H1 (cell line): ENCODE results near the gene TCEA3. TPM values are rescaled to one million over a fixed set of nuclear protein-coding genes. Genes with fewer than 3 reads are reported as not detected.

Experiments
- CTCF ChIA-PET: fragments of 300-600 bp; sonication (Branson Sonifier 250); formaldehyde crosslinking; loops from one replicate; lab custom pipeline; 2021; ENCODE audit not compliant: partially characterized antibody; lab: Charles Lee
- POLR2A ChIA-PET: fragments of 300-600 bp; sonication (Branson Sonifier 250); formaldehyde crosslinking; loops from one replicate; lab custom pipeline; 2021; ENCODE audit warnings: inconsistent platforms; ENCODE audit not compliant: partially characterized antibody; lab: Charles Lee
- DNase-seq, 2 experiments: peaks; one replicate each; pipeline versions ENCODE4 v3.0.0 to v3.0.0-alpha.2; 2010 to 2022; ENCODE audit warnings: low spot score in 2 of 2, low read depth in 1 of 2, mixed read lengths in 1 of 2
- FAIRE-seq: peaks from 2 replicates; lab custom pipeline; 2011; peaks lifted over from hg19 to GRCh38; lab: Jason Lieb, UNC
- H2AFZ ChIP-seq: 2 replicates; pipeline ENCODE4 v1.8.1; 2012; ENCODE audit warnings: low read length, inconsistent platforms
- H2AK5ac ChIP-seq: 2 replicates; pipeline ENCODE4 v1.6.1; 2013; ENCODE audit warnings: low read depth, low read length
- H2BK120ac ChIP-seq: replicated peaks from 2 replicates; pipeline ENCODE3; 2013; ENCODE audit warnings: low read depth, low read length, inconsistent platforms
- H2BK12ac ChIP-seq: 2 replicates; pipeline ENCODE4 v1.6.1; 2013; ENCODE audit warnings: low read depth, low read length
- H2BK15ac ChIP-seq: 2 replicates; pipeline ENCODE4 v1.6.1; 2013; ENCODE audit warnings: low read length
- H2BK20ac ChIP-seq: 2 replicates; pipeline ENCODE4 v1.6.1; 2013; ENCODE audit warnings: low read length
- H2BK5ac ChIP-seq: 2 replicates; pipeline ENCODE4 v1.6.1; 2013; ENCODE audit warnings: low read depth, low read length
- H3K14ac ChIP-seq: 2 replicates; pipeline ENCODE4 v1.6.1; 2013; ENCODE audit warnings: inconsistent platforms; ENCODE audit not compliant: insufficient read length
- H3K18ac ChIP-seq: 2 replicates; pipeline ENCODE4 v1.6.1; 2013; ENCODE audit warnings: low read length; ENCODE audit errors: extremely low read depth
- H3K23ac ChIP-seq: 2 replicates; pipeline ENCODE4 v1.6.1; 2013; ENCODE audit warnings: inconsistent platforms; ENCODE audit not compliant: insufficient read length
- H3K23me2 ChIP-seq: 2 replicates; pipeline ENCODE4 v1.6.1; 2013; ENCODE audit warnings: low read depth, low read length
- H3K27ac ChIP-seq: 2 replicates; pipeline ENCODE4 v1.6.1; 2011; ENCODE audit warnings: low read depth, low read length, inconsistent platforms
- H3K27me3 ChIP-seq, 4 experiments: replicated peaks in 1 of 4; 1 replicate in 1 of 4; 2 replicates in 3 of 4; pipeline versions ENCODE4 v1.6.1 to v1.8.1; 2011 to 2013; ENCODE audit warnings: low read length in 3 of 4, mild to moderate bottlenecking in 3 of 4, inconsistent platforms in 2 of 4, mixed read lengths in 2 of 4, moderate library complexity in 1 of 4; ENCODE audit not compliant: control insufficient read depth in 3 of 4, insufficient read depth in 3 of 4; ENCODE audit errors: extremely low read depth in 1 of 4
- H3K36me3 ChIP-seq, 4 experiments: 2 replicates each; pipeline versions ENCODE4 v1.6.1 to v1.8.1; 2011 to 2013; ENCODE audit warnings: mild to moderate bottlenecking in 4 of 4, low read length in 3 of 4, moderate library complexity in 2 of 4, control low read depth in 1 of 4, inconsistent platforms in 1 of 4; ENCODE audit not compliant: insufficient read depth in 4 of 4, control insufficient read depth in 2 of 4
- H3K4ac ChIP-seq: replicated peaks from 2 replicates; pipeline ENCODE3; 2013; ENCODE audit warnings: low read length, low read depth, mixed read lengths, inconsistent platforms; ENCODE audit not compliant: insufficient read length
- H3K4me1 ChIP-seq, 4 experiments: replicated peaks in 1 of 4; 1 replicate in 1 of 4; 2 replicates in 3 of 4; pipeline versions ENCODE4 v1.6.1 to v1.8.1; 2011 to 2013; ENCODE audit warnings: low read length in 3 of 4, inconsistent platforms in 2 of 4, mixed read lengths in 1 of 4; ENCODE audit not compliant: insufficient read depth in 4 of 4, control insufficient read depth in 3 of 4
- H3K4me2 ChIP-seq, 2 experiments: 2 replicates each; pipeline versions ENCODE4 v1.6.1 to v1.8.1; 2011 to 2013; ENCODE audit warnings: low read depth in 2 of 2, low read length in 2 of 2, control low read depth in 1 of 2, inconsistent platforms in 1 of 2, mild to moderate bottlenecking in 1 of 2; ENCODE audit not compliant: insufficient read depth in 1 of 2
- H3K4me3 ChIP-seq, 4 experiments: fragments of 200-600, 300-600 bp in 1 of 4; sonication (generic), shearing (Covaris generic), sonication (Bioruptor Twin) in 1 of 4; 2 replicates each; pipeline versions ENCODE4 v1.5.1 to v1.8.1; 2011 to 2016; ENCODE audit warnings: low read length in 4 of 4, low read depth in 3 of 4, control low read depth in 2 of 4, inconsistent platforms in 2 of 4, mild to moderate bottlenecking in 2 of 4, mixed read lengths in 1 of 4, moderate library complexity in 1 of 4; ENCODE audit not compliant: insufficient read depth in 2 of 4; ENCODE audit errors: extremely low read depth in 1 of 4
- H3K56ac ChIP-seq: replicated peaks from 2 replicates; pipeline ENCODE3; 2013; ENCODE audit warnings: low read depth, mild to moderate bottlenecking, mixed read lengths, low read length, inconsistent platforms; ENCODE audit not compliant: insufficient read length
- H3K79me1 ChIP-seq: 2 replicates; pipeline ENCODE4 v1.6.1; 2013; ENCODE audit warnings: low read depth, low read length, control low read depth
- H3K79me2 ChIP-seq, 2 experiments: 2 replicates each; pipeline versions ENCODE4 v1.6.1 to v1.8.1; 2012 to 2013; ENCODE audit warnings: low read length in 2 of 2, mild to moderate bottlenecking in 2 of 2, inconsistent platforms in 1 of 2; ENCODE audit not compliant: insufficient read depth in 2 of 2, control insufficient read depth in 1 of 2
- H3K9ac ChIP-seq, 4 experiments: replicated peaks in 1 of 4; 1 replicate in 1 of 4; 2 replicates in 3 of 4; pipeline versions ENCODE4 v1.6.1 to v1.8.1; 2011 to 2013; ENCODE audit warnings: low read depth in 3 of 4, low read length in 3 of 4, control low read depth in 2 of 4, mild to moderate bottlenecking in 2 of 4, moderate library complexity in 2 of 4, inconsistent platforms in 1 of 4; ENCODE audit errors: extremely low read depth in 1 of 4
- H3K9me3 ChIP-seq, 2 experiments: 2 replicates each; pipeline versions ENCODE4 v1.6.1 to v1.8.1; 2012 to 2013; ENCODE audit warnings: mild to moderate bottlenecking in 2 of 2, moderate library complexity in 2 of 2, control low read depth in 1 of 2, inconsistent platforms in 1 of 2, low read depth in 1 of 2, low read length in 1 of 2, mixed read lengths in 1 of 2; ENCODE audit not compliant: insufficient read depth in 2 of 2
- H4K20me1 ChIP-seq, 2 experiments: replicated peaks in 1 of 2; 2 replicates each; pipeline versions ENCODE3 to v1.8.1; 2011 to 2013; ENCODE audit warnings: inconsistent platforms in 2 of 2, low read length in 2 of 2, mild to moderate bottlenecking in 1 of 2; ENCODE audit not compliant: insufficient read depth in 2 of 2, control insufficient read depth in 1 of 2
- H4K5ac ChIP-seq: 2 replicates; pipeline ENCODE4 v1.6.1; 2013; ENCODE audit warnings: low read length, low read depth, mixed read lengths, inconsistent platforms; ENCODE audit not compliant: insufficient read length
- H4K8ac ChIP-seq: 2 replicates; pipeline ENCODE4 v1.8.0; 2013; ENCODE audit warnings: mild to moderate bottlenecking, moderate library complexity, low read length, inconsistent platforms; ENCODE audit not compliant: insufficient read depth; ENCODE audit errors: extremely low read depth
- H4K91ac ChIP-seq: replicated peaks from 2 replicates; pipeline ENCODE3; 2013; ENCODE audit warnings: low read length, mixed read lengths, inconsistent platforms; ENCODE audit not compliant: insufficient read length
- BACH1 ChIP-seq: IDR thresholded peaks from 2 replicates; pipeline ENCODE4 v1.6.1; 2012; ENCODE audit warnings: low read length, improper control_type of control experiment
- CEBPB ChIP-seq: IDR thresholded peaks from 2 replicates; pipeline ENCODE4 v1.6.1; 2012; ENCODE audit warnings: low read depth, low read length
- CHD1 ChIP-seq: IDR thresholded peaks from 2 replicates; pipeline ENCODE4 v1.6.1; 2012; ENCODE audit warnings: low read depth, low read length, improper control_type of control experiment
- EP300 ChIP-seq, 2 experiments: IDR thresholded peaks; 1 replicate in 1 of 2; 2 replicates in 1 of 2; pipeline ENCODE4 v1.6.1; 2011 to 2012; ENCODE audit warnings: low read depth in 2 of 2, low read length in 2 of 2, mild to moderate bottlenecking in 2 of 2, borderline replicate concordance in 1 of 2, inconsistent platforms in 1 of 2, moderate library complexity in 1 of 2
- FOSL1 ChIP-seq: IDR thresholded peaks from 2 replicates; pipeline ENCODE4 v1.6.1; 2011; ENCODE audit warnings: mild to moderate bottlenecking, low read depth, low read length, moderate library complexity; ENCODE audit not compliant: insufficient read depth
- HDAC6 ChIP-seq: IDR thresholded peaks from one replicate; pipeline ENCODE4 v1.7.1; 2012; ENCODE audit warnings: low read depth, mild to moderate bottlenecking, inconsistent platforms, low read length, moderate library complexity
- MAFK ChIP-seq: IDR thresholded peaks from 2 replicates; pipeline ENCODE4 v1.6.1; 2012; ENCODE audit warnings: low read depth, mild to moderate bottlenecking, improper control_type of control experiment, low read length
- RFX5 ChIP-seq: IDR thresholded peaks from 2 replicates; pipeline ENCODE4 v1.6.1; 2011; ENCODE audit warnings: low read depth, low read length, improper control_type of control experiment, borderline replicate concordance
- SP1 ChIP-seq: IDR thresholded peaks from 2 replicates; pipeline ENCODE4 v1.6.1; 2011; ENCODE audit warnings: low read depth, low read length
- SP4 ChIP-seq: IDR thresholded peaks from 2 replicates; pipeline ENCODE4 v1.6.1; 2012; ENCODE audit warnings: low read length, inconsistent platforms
- WGBS, 2 experiments: shearing (Covaris generic) in 1 of 2; methylation state at CpG; one replicate each; pipeline versions ENCODE4 v1.1.6 to v1.1.7; 2013 to 2015; ENCODE audit warnings: low lambda C conversion rate in 2 of 2, mixed read lengths in 2 of 2, inconsistent platforms in 1 of 2, low coverage in 1 of 2, missing lambda C conversion rate in 1 of 2; ENCODE audit not compliant: insufficient replicate concordance in 2 of 2, insufficient coverage in 1 of 2, insufficient read length in 1 of 2; ENCODE audit errors: extremely low coverage in 1 of 2, missing lambda C conversion rate in 1 of 2; 5-methylcytosine and 5-hydroxymethylcytosine counted together
- polyA plus RNA-seq, 7 experiments: library from polyadenylated mRNA; depleted of rRNA in 3 of 7; stranded (reverse) in 5 of 7; unstranded in 2 of 7; fragments of >200 nt in 5 of 7; fragments of 200-250 nt in 2 of 7; gene quantifications; 1 replicate in 5 of 7; 2 replicates in 1 of 7; 4 replicates in 1 of 7; pipeline versions ENCODE4 v1.2.1 to v1.2.3, GENCODE V29; 2011 to 2013; ENCODE audit warnings: missing spikeins in 2 of 7, mixed read lengths in 2 of 7
- total RNA-seq: library from RNA; stranded (reverse); fragmentation: NEBNext Ultra II Directional; extraction: Animal tissue kit (Norgen Biotek cat#: 25700); gene quantifications from 2 replicates; pipeline ENCODE4 v1.2.1, GENCODE V29; 2021
- TF ChIP-seq, protein P1 (sequence below): IDR thresholded peaks from 2 replicates; pipeline ENCODE4 v1.6.1; 2011; ENCODE audit warnings: low read depth, mild to moderate bottlenecking, low read length; ENCODE audit not compliant: insufficient read depth

TCEA3 gene
- total and polyA plus RNA-seq, 2 of the 8 experiments (the other 6 are each of a cell fraction or from before 2014, with no cell fraction given), result 0.08 TPM; not detected in 1

DNA sequence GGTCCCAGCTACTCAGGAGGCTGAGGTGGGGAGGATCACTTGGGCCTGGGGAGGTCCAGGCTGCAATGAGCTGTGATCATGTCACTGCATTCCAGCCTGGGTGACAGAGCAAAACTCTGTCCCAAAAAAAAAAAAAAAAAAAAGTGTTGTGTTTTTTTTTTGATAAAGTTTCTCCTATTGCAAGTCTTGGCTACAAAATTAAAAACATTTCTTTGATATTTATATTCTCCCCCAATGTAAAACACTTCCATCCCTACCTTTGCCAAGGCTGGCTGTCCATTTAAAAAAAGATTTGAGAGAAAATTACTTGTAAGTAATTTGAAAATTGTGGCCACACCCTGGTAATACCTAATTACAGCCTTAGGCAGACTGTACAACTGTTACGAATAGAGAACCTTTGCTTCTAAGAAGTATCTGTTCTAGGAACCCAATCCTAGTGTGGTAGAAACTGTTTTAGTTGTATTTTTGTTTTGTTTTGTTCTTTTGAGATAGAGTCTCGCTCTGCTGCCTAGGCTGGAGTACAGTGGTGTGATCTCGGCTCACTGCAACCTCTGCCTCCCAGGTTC, 66.2 kb downstream of the TCEA3 start:
- Histone ChIP-seq H2BK120ac (no peak overlapping the region), H3K56ac (no peak overlapping the region), H3K4ac (no peak overlapping the region), H3K4me2 (no peak overlapping the region), H3K27ac (no peak overlapping the region), H3K23ac (no peak overlapping the region), H2AK5ac (no peak overlapping the region), H3K79me2 (no peaks in the 10 kb centered on the region), H2BK5ac (no peak overlapping the region), H3K9me3 (peaks cover 44 to 46% of the 10 kb centered on the region in 2 experiments), H4K20me1 (peaks cover 3 to 5% of the 10 kb centered on the region in 2 experiments), H3K18ac (no peak overlapping the region), H3K36me3 (peaks cover 0 to 42% (median 8%) of the 10 kb centered on the region in 4 experiments; a peak in 4 of 8 replicates), H3K79me1 (no peaks in the 10 kb centered on the region), H4K8ac (no peak overlapping the region), H2AFZ (no peak overlapping the region), H3K27me3 (peaks cover 76 to 98% (median 88%) of the 10 kb centered on the region in 4 experiments), H2BK20ac (no peak overlapping the region), H3K14ac (no peak overlapping the region), H3K9ac (no peak overlapping the region), H2BK12ac (no peak overlapping the region), H4K91ac (no peak overlapping the region), H3K4me1 (no peaks in the 10 kb centered on the region), H4K5ac (no peak overlapping the region), H2BK15ac (no peak overlapping the region), H3K23me2 (no peaks in the 10 kb centered on the region; the same call in 1 of the 2 replicates), H3K4me3 (no peak overlapping the region)
- ChIA-PET CTCF (interaction anchor here (0.6 to 3.3 kb wide), 8 partner anchors 9 to 182 kb away, joined by 3 to 12 read pairs (median 3); no protein-coding TSS in a partner anchor), POLR2A (interaction anchor here (1.2 to 2.7 kb wide), 4 partner anchors 9 to 338 kb away, joined by 3 to 17 read pairs (median 12); no protein-coding TSS in a partner anchor)
- DNase-seq (no peak), FAIRE-seq (no peak)
- WGBS, 2 experiments, result 88% methylated on average over 3 of the region's 3 CpGs; no CpG with 5 or more reads in 1 of the 2 experiments
- no peak for TF ChIP-seq BACH1
- TF ChIP-seq FOSL1, result no peak
- no peak for TF ChIP-seq CEBPB
- no peak for TF ChIP-seq SP1
- TF ChIP-seq SP4, result no peak
- TF ChIP-seq HDAC6, result no peak
- TF ChIP-seq, protein P1, sequence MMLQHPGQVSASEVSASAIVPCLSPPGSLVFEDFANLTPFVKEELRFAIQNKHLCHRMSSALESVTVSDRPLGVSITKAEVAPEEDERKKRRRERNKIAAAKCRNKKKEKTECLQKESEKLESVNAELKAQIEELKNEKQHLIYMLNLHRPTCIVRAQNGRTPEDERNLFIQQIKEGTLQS, result no peak
- no peak for TF ChIP-seq CHD1
- no peak for TF ChIP-seq RFX5
- TF ChIP-seq EP300 (IDR thresholded peaks at IDR 0.05; ENCODE audit: borderline replicate concordance in 1 of 2, low read depth in 2 of 2, low read length in 2 of 2), result no peak
- TF ChIP-seq MAFK, result no peak
